Measurements from ENCODE around the gene JAK3.

Gene JAK3

DNA sequence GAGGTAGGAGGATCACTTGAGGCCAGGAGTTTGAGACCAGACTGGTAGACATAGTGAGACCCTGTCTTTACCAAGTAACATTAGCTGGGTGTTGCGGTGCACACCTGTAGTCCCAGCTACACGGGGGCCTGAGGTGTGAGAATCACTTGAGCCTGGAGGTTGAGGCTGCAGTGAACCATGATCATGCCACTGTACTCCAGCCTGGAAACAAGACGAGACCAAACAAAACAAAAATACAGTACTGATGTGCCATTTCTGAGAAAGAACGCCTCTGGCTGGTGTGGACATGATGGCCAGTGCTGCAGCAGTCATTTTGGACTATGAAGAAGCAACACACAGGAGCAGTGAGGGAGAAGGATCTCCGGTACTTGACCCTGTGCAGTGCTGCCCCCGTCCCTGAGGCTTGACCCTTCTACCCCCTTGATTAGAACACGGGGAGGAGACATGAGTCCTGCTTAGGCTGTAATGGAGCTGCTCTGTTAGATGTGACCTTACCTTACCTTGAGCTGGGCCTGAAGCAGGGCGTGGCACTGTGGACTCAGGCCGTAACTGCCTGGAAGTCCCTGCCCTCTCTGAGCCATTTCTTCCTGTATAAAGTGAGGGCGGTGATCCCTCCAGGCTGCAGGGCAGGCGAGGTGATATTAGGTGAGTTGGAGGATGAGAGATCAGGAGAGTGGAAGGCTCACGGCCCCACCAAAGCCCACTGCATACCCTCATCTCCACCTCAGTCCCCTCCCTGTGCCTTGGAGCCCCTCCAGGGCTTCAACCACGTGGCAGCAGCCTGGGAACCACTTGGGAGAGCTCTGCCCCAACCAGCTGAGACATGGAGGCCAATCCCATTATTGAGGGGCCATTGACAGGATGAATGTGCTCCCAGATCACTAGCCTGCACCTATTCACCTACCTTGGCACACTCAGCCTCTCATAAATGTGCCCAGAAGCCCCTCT, 17.9 kb upstream of the JAK3 start:
- no peak for DNase-seq

DNA sequence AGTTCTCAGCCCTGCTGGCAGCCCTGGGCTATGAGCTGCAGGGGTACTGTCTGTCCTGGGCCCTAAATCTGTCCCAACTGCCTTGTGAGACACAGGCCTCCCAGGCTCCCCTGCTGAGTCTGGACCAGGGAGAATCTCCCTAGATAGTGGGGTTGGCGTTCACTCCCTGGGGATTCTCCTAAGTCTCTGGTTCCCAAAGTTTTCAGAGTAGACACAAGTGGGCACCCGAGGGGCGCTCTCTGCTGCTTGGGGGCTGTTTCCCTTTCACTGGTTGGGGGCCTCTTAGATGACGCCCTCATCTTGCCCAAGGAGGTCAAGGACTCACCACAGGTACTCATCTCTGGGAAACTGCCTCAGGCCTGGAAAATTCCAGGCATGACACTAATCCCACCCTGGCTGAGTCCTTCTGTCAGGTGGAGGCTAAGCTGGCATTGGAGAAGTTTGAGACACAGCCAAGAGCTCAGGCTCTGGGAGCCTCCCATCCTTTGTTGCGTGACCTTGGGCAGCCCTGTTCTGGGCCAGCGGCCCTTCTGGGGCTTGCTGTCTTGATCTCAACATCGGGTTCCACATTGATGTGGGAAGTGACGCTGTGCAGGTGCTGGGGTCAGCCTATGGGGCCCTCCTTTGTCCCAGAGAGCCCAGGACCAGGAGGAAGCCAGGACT, 15.9 kb upstream of the JAK3 start:
- no peak for DNase-seq

GRCh38 chr19:17862711-17863519, 15.1 kb upstream of the JAK3 start:
- DNase-seq = no peak

- no peak for DNase-seq
Measured at GRCh38 chr19:17861542-17862402, 14.0 kb upstream of the JAK3 start.

DNA sequence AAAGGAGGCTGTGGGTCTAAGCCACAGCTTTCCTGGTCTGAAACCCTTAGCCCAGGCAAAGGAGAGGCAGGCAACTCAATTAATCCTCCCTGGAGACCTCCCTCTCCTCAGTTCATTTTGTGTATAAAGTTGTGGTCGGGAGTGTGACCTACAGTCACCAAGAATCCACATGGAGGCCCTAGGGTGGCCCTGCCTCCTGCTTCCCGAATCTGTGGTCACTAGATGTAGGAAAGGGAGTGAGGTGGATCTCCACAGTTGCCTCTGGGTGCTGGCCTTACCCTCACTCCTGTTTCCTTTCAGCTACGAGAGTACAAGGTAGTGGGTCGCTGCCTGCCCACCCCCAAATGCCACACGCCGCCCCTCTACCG, 13.2 kb upstream of the JAK3 start:
- DNase-seq = no peak

DNA sequence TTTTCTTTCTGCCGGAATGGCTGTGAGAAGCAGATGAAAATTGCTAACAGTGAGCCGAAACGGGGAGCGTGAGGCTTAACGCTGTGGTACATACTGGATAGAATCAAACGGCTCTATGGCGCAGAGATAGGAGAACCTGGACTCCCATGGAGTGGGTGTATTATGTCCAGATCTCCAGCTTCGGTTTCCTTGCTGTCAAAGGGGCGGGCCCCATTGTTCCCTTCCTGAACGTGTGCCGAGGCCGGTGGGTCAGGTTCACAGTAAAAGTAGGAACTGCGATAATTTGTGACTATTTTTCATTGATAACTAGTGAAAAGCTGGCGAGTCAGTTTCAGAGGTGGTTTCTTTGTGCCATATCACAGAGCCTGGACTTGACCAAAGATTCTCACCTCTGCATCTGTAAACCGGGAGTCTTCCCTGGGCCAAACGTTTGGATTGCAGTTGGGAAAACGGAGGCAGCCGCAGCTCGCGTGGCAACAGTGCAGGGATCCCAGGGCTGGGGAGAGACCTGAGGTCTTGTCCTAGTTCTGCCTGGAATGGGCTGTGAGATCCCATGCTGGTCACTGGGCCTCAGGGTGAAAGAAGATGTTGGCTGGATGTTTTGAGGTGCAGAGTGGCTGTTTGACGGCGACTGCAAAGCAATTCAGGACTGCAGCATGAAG, 12.7 kb upstream of the JAK3 start:
- no peak for DNase-seq

DNA sequence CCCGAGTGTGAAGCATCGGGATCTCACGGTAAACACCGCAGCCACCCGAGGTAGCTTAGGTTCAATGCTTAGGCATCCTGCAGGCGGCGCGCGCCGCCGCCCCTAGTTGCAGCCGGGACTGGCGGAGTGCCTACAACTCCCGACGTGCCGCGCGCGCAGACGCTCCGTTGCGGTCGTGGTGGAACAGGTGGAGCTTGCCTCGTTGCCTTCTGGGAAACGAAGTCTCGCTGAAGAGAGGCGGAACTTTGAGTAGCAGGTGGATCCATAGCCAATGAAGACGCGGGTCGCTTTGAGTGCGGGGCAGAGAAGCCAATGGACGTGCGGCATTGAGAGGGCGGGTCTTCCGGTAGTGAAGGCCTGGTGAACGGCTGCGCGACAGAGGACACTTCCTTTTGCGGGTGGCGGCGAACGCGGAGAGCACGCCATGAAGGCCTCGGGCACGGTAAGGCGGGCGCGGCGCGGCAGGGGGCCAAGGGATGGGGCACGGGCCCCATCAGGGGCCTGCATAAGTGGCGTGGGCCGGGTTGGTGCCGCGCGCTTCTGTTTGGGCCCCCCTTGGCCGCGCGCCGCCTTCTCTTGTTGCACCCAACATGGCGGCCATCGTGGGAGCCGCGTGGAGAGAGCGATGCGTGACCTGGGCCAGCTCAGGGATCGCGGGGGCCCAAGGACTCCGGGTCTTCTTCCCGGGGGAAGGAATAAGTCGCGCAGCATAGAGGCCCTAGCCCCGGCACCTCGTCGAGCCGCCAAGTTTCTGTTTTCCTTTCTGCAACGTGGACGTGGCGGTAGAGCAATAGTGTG, 11.9 kb upstream of the JAK3 start, which contains the start of gene RPL18A:
Gene RPL18A, plus strand, starts transcription at position 378 of the 798 bp plus-strand sequence. Its CDS starts 47 bp downstream, at position 425.
- DNase-seq = peak; percentile 97

- no peak for DNase-seq
Measured at GRCh38 chr19:17855280-17856152, 7.7 kb upstream of the JAK3 start.

DNA sequence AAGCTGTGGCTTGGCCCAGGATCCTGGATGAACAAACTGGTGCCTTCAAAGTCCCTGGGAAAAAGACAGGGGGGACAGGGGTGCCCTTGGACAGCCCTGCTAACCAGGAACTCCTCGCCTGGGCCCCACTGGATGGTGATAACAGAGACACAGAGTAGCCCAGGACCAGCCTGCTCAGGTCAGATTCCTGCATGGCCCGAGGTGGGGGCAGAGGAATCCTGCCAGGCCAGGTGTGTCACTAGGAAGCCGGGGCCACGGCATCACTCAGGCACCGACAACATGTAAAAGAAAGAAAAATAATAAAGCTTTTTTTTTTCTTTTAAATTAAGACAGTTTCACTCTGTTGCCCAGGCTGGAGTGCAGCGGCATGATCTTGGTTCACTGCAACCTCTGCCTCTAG, 6.3 kb upstream of the JAK3 start:
- DNase-seq = no peak

DNA sequence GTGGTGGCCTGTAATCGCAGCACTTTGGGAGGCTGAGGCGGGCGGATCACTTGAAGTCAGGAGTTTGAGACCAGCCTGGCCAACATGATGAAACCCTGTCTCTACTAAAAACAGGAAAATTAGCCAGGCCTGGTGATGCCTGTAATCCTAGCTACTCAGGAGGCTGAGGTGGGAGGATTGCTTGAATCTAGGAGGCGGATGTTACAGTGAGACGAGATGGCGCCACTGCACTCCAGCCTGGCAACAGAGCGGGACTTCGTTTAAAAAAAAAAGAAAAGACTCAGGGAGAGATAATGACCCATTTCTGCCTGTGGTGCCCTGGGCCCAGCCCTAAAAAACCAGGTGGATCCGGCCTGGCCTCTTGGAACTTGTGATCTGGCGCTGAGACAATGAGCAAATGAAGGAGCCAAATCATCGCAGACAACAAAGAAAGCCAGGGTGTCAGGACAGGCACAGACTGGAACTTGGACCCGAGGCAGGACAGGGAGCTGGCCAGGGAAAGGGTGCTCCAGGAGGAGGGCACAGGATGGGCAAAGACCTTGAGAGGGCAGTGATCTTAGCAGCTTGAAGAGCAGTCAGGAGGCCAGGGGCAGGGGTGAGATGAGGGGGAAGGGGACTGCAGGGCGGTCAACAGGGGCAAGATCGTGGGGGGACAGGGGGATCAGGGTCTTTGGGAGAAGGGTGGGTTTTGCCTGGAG, 962 bp upstream of the JAK3 start:
- DNase-seq = no peak

GRCh38 chr19:17846146-17846545, 1.6 kb downstream of the JAK3 start:
- no peak for DNase-seq

- DNase-seq = no peak
Measured at GRCh38 chr19:17843908-17844490, 3.8 kb downstream of the JAK3 start.

- DNase-seq = no peak
Measured at GRCh38 chr19:17843292-17843827, 4.4 kb downstream of the JAK3 start.

DNA sequence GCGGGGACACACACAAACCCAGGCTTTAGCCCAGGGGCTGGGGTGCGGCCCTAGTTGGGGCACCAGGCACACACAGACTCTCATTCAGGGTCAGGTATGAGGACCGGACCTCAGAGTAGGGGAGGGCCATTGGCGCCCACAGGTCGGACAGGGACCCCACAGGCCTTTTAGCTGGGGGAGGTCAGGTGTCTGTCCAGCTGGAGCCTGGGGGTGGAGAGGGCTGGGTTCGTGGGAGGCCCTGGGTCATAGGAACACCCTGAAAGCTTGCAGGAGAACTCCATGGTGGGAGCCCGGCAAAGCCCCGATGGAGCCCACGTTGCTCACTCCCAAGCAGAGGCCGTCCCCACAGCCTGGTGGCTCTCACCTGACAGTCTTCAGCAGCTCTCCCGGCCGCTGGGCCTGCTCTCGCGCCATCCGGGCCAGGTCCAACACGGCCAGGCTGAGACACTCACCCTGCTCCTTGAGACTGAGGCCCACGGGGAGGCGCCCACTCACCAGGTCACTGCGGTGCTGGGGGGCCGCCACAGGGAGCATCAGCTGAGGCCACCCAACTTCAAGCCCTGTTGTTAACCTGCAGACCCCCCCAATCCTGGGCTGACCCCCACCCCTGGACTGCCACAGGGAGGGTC, 5.0 kb downstream of the JAK3 start:
- no peak for DNase-seq

- no peak for DNase-seq
Measured at GRCh38 chr19:17841810-17842662, 5.7 kb downstream of the JAK3 start.

GRCh38 chr19:17841371-17841809, 6.4 kb downstream of the JAK3 start:
- no peak for DNase-seq

GRCh38 chr19:17840019-17840418, 7.8 kb downstream of the JAK3 start:
- DNase-seq = no peak

Data from NCI-H1417 treated with DMSO at 0.1 percent for 48 hours (cell line).